Testis (tissue), 5 donors: ENCODE measurements around the gene AP2M1. TPM values are rescaled to one million over a fixed set of nuclear protein-coding genes. Genes with fewer than 3 reads are reported as not detected.

Experiments
- DNase-seq: peaks from one replicate; pipeline ENCODE4 v3.0.0-alpha.2; 2019
- H3K27ac ChIP-seq, 2 donors: fragments of 200-600 bp; sonication (generic); one replicate each; pipeline ENCODE4 v1.5.1; 2019
- H3K27me3 ChIP-seq: fragments of 200-600 bp; sonication (generic); one replicate; pipeline ENCODE4 v1.5.1; 2019
- H3K36me3 ChIP-seq: fragments of 200-600 bp; sonication (generic); one replicate; pipeline ENCODE4 v1.5.1; 2017; ENCODE audit warnings: low read depth; ENCODE audit errors: missing control alignments
- H3K4me1 ChIP-seq: fragments of 200-600 bp; sonication (generic); one replicate; pipeline ENCODE4 v1.5.1; 2019
- H3K4me3 ChIP-seq, 2 donors: fragments of 200-600 bp; sonication (generic); one replicate each; pipeline ENCODE4 v1.5.1; 2017 to 2019
- H3K9me3 ChIP-seq: fragments of 200-600 bp; sonication (generic); one replicate; pipeline ENCODE4 v1.5.1; 2017
- POLR2A ChIP-seq: fragments of 450-650 bp; IDR thresholded peaks from one replicate; pipeline ENCODE4 v1.6.1; 2017; ENCODE audit warnings: antibody characterized with exemption, mild to moderate bottlenecking, moderate library complexity
- WGBS, 2 donors: methylation state at CpG; one replicate each; pipeline ENCODE4 v1.1.5; 2018; 5-methylcytosine and 5-hydroxymethylcytosine counted together
- intact Hi-C: fragments of 100-400 bp; cut with DNase I; formaldehyde crosslinking; loops from one replicate; pipeline ENCODE4 v1.15.1; 2023; ENCODE audit warnings: low total_unique reads
- long read RNA-seq, 2 donors: transcript quantifications; one replicate each; lab custom pipeline, GENCODE V29; 2026
- polyA plus RNA-seq: library from polyadenylated mRNA; stranded (reverse); fragments of 350-450 nt; fragmentation: Illumina TruSeq; extraction: RNeasy Lipid Tissue Mini Kit (QIAGEN cat#74804); gene quantifications from one replicate; pipeline ENCODE4 v1.2.3, GENCODE V29; 2014; ENCODE audit warnings: low read depth, low replicate concordance; ENCODE audit not compliant: insufficient read depth
- total RNA-seq, 2 donors: library from RNA; depleted of rRNA; stranded (reverse); fragments of >200 nt; gene quantifications; one replicate each; pipeline ENCODE4 v1.2.3, GENCODE V29; 2016
- TF ChIP-seq, protein P1 (sequence below), 3 experiments: fragments of 450-650 bp in 2 of 3; fragments of 200-600 bp in 1 of 3; sonication (generic) in 1 of 3; IDR thresholded peaks; one replicate each; pipeline ENCODE4 v1.5.1; 2016 to 2019; ENCODE audit warnings: antibody characterized with exemption in 3 of 3, mild to moderate bottlenecking in 2 of 3, moderate library complexity in 1 of 3

The AP2M1 gene
- total RNA-seq (100 to 1,000 TPM; 238 to 334 TPM), polyA plus RNA-seq (346 TPM)
- long read RNA-seq, donor 1, transcript AP2M1-202 (11 exons, 2,091 nt) = major isoform, 136 of 162 reads
- long read RNA-seq, donor 1, transcript AP2M1-214 (3 exons, 684 nt) = minor isoform, 6 of 162 reads
- long read RNA-seq, donor 1, partial matches to known transcripts = 13 of 162 reads
- long read RNA-seq, donor 1, other reads (novel, unspliced or antisense) = 0 of 162 reads
- long read RNA-seq, donor 2, transcript AP2M1-214 (3 exons, 684 nt) = minor isoform, 5 of 77 reads
- long read RNA-seq, donor 2, transcript AP2M1-202 (11 exons, 2,091 nt) = major isoform, 58 of 77 reads
- long read RNA-seq, donor 2, transcript AP2M1-207 (10 exons, 1,950 nt) = minor isoform, 6 of 77 reads
- long read RNA-seq, donor 2, partial matches to known transcripts = 8 of 77 reads
- long read RNA-seq, donor 2, other reads (novel, unspliced or antisense) = 0 of 77 reads

DNA sequence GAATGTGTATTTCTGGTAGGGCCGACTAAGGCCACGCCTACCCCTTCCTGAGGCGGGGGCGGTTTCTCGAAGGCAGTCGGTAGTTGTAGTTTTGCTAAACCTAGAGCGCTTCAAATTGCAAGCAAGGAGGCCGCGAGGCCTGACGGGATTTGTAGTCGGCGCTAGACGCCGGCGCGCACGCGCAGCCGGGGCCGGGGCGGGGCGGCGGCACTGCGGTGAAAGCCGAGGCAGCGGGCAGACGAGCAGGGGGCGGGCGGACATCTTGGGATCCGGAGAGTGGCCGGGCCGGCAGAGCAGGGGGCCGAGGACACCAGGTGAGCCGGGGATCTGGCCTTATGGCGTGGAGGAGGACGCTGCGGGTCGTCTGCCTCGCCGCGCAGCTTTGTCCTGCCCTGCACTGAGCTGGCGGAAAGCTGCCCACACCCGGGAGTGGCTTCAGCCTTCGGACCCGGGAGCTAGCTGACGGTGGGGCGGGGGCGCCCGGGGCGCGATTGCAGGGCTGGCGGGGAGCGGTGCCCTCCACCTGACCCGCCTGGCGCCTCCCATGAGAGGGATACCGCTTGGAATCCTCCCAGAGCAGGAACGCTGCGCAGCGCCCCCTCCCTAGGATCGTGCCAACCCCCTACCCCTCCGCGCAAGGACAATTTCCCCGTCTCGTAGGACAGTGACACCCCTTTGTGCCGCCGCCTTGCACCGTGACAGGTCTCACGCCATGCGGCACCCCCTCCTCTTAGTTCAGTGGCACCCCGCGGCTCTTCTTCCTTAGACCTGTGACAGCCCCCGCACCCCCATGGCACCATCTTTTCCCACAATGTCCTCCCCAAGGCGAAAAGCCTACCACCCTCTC lies at the start of gene AP2M1:
TSS of gene AP2M1 (plus strand) at position 210 of the 847 bp plus-strand sequence. CDS start 2,139 bp downstream, outside the sequence.
- Histone ChIP-seq H3K36me3 (no peaks in the 10 kb centered on the region), H3K4me1 (peaks cover 27% of the 10 kb centered on the region), H3K4me3 (peak within 1 kb of the TSS; percentile 87 to 96), H3K27me3 (no peaks in the 10 kb centered on the region), H3K27ac (peak within 1 kb of the TSS; percentile 85 to 87), H3K9me3 (no peaks in the 10 kb centered on the region)
- WGBS, 2 donors = 1% methylated on average over 34 to 73 of the region's 73 CpGs
- intact Hi-C loops = no loop called here
- peak; percentile 69 for TF ChIP-seq POLR2A
- TF ChIP-seq, protein P1, sequence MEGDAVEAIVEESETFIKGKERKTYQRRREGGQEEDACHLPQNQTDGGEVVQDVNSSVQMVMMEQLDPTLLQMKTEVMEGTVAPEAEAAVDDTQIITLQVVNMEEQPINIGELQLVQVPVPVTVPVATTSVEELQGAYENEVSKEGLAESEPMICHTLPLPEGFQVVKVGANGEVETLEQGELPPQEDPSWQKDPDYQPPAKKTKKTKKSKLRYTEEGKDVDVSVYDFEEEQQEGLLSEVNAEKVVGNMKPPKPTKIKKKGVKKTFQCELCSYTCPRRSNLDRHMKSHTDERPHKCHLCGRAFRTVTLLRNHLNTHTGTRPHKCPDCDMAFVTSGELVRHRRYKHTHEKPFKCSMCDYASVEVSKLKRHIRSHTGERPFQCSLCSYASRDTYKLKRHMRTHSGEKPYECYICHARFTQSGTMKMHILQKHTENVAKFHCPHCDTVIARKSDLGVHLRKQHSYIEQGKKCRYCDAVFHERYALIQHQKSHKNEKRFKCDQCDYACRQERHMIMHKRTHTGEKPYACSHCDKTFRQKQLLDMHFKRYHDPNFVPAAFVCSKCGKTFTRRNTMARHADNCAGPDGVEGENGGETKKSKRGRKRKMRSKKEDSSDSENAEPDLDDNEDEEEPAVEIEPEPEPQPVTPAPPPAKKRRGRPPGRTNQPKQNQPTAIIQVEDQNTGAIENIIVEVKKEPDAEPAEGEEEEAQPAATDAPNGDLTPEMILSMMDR (IDR thresholded peaks at IDR 0.05) = no peak
- peak; percentile 99 for DNase-seq

DNA sequence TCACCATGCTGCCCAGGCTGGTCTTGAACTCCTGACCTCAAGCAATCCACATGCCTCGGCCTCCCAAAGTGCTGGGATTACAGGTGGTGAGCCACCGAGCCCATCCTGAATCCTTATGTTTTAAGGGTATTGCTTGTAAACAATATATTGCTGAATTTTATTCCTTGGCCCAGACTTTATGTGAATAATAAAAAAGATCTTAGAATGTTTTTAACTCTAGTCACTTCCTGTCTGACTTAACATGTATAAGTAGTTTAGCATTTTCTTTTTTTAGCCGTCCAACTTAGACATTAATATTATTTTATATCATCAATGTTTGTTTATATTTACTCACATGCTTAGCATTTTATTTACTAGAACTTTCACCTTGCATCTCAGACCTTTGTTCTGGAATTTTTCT lies 48.6 kb upstream of the AP2M1 start:
- H3K36me3 ChIP-seq = no peaks in the 10 kb centered on the region
- intact Hi-C loops = no loop called here
- H3K9me3 ChIP-seq = no peaks in the 10 kb centered on the region
- no peak overlapping the region for H3K4me3 ChIP-seq
- DNase-seq = no peak
- no peaks in the 10 kb centered on the region for H3K27me3 ChIP-seq
- no peak overlapping the region for H3K27ac ChIP-seq
- TF ChIP-seq POLR2A = no peak
- TF ChIP-seq, protein P1 (IDR thresholded peaks at IDR 0.05) = no peak
- H3K4me1 ChIP-seq = no peaks in the 10 kb centered on the region
- WGBS, 2 donors = 83 to 84% methylated on average over 3 of the region's 3 CpGs

DNA sequence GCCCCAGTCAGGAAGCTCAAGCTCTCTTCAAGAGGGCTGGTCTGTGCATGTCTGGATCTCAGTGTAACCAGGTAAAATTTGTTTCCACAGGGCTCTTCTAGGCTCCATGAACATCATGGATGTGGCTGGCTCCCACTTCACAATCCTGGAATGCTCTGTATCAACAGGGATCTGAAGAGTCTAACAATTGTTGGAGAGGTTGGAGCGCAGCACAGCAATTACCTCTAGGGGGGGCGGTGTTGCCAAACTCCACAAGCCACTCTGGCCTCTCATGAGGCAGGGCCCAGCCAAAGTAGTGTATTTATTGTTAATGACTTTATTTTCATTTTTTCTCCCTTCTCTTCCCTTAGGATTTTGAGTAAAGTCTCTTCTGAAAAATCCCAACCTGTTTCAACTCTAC lies 45.6 kb upstream of the AP2M1 start:
- no peaks in the 10 kb centered on the region for H3K9me3 ChIP-seq
- DNase-seq = peak; percentile 56
- no peak overlapping the region for H3K4me3 ChIP-seq
- intact Hi-C loops = no loop called here
- no peaks in the 10 kb centered on the region for H3K27me3 ChIP-seq
- WGBS, 2 donors = 32 to 53% methylated on average over 2 of the region's 2 CpGs
- TF ChIP-seq, protein P1 (IDR thresholded peaks at IDR 0.05) = peak in 1 of 3 experiments; percentile 22
- TF ChIP-seq POLR2A = no peak
- no peaks in the 10 kb centered on the region for H3K36me3 ChIP-seq
- no peak overlapping the region for H3K27ac ChIP-seq
- H3K4me1 ChIP-seq = peaks cover 4% of the 10 kb centered on the region

DNA sequence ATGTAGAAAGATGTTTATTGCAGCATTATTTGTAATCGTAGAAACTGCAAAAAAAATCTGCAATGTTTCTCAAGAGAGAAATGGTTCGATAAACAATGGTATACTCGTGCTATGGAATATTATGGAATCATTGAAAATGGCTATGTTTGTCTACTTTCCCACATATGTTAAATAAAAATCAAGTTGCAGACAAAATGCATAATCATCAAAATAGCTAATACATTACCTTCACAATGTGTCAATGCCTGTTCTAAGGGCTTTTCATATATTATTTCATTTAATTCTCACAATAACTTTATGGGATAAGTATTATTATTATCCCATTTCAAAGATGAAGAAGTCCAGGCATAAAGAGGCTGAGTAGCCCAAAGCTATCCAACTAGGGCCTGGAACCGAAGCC lies 41.7 kb upstream of the AP2M1 start:
- no peak for DNase-seq
- no peaks in the 10 kb centered on the region for H3K36me3 ChIP-seq
- H3K9me3 ChIP-seq = no peaks in the 10 kb centered on the region
- H3K4me1 ChIP-seq = peaks cover 16% of the 10 kb centered on the region
- H3K4me3 ChIP-seq = no peak overlapping the region
- WGBS, 2 donors = 72 to 83% methylated on average over 4 of the region's 4 CpGs
- intact Hi-C loops = no loop called here
- no peak overlapping the region for H3K27ac ChIP-seq
- TF ChIP-seq, protein P1 (IDR thresholded peaks at IDR 0.05) = no peak
- no peak for TF ChIP-seq POLR2A
- H3K27me3 ChIP-seq = no peaks in the 10 kb centered on the region
